Breast epithelium (tissue), 4 donors: Measurements from ENCODE around the gene MBP. TPM values are rescaled to one million over a fixed set of nuclear protein-coding genes. Genes with fewer than 3 reads are reported as not detected.

ENCODE experiments used
- DNase-seq, 2 donors: peaks; one replicate each; pipeline ENCODE4 v3.0.0-alpha.2; 2019; ENCODE audit warnings: low spot score in 2 of 2
- H3K27ac ChIP-seq, 2 donors: fragments of 200-600 bp; sonication (generic) in 1 of 2; one replicate each; pipeline ENCODE4 v1.5.1; 2016 to 2019; ENCODE audit warnings: mild to moderate bottlenecking in 1 of 2
- H3K27me3 ChIP-seq, 2 donors: fragments of 200-600 bp; sonication (generic) in 1 of 2; one replicate each; pipeline versions ENCODE4 v1.5.1 to v1.6.0; 2017 to 2019; ENCODE audit warnings: control low read depth in 1 of 2, mild to moderate bottlenecking in 1 of 2
- H3K36me3 ChIP-seq: fragments of 200-600 bp; one replicate; pipeline ENCODE4 v1.5.1; 2019
- H3K4me1 ChIP-seq, 2 donors: fragments of 200-600 bp; sonication (generic); one replicate each; pipeline ENCODE4 v1.5.1; 2016 to 2019; ENCODE audit warnings: control low read depth in 1 of 2
- H3K4me3 ChIP-seq, 3 donors: fragments of 200-600 bp; sonication (generic); 1 replicate in 2 of 3; 2 replicates in 1 of 3; pipeline ENCODE4 v1.5.1; 2016 to 2019; ENCODE audit warnings: mild to moderate bottlenecking in 3 of 3, moderate library complexity in 2 of 3
- H3K9me3 ChIP-seq, 2 donors: fragments of 200-600 bp; sonication (generic) in 1 of 2; one replicate each; pipeline ENCODE4 v1.5.1; 2016 to 2019; ENCODE audit warnings: control low read depth in 1 of 2
- POLR2A ChIP-seq: fragments of 450-650 bp; IDR thresholded peaks from one replicate; pipeline ENCODE4 v1.6.1; 2016; ENCODE audit warnings: antibody characterized with exemption, mild to moderate bottlenecking, moderate library complexity
- POLR2AphosphoS5 ChIP-seq, 3 donors: sonication (generic); formaldehyde crosslinking; IDR thresholded peaks; one replicate each; pipeline ENCODE4 v1.6.1; 2017; ENCODE audit warnings: antibody characterized with exemption in 3 of 3
- intact Hi-C: fragments of 100-400 bp; cut with DNase I; formaldehyde crosslinking; loops from one replicate; pipeline ENCODE4 v1.15.1; 2023; ENCODE audit warnings: low total_unique reads
- total RNA-seq, 3 donors: library from RNA; depleted of rRNA; stranded (reverse); fragments of >200 nt; gene quantifications; one replicate each; pipeline ENCODE4 v1.1.0, GENCODE V29; 2016
- TF ChIP-seq, protein P1 (sequence below), 3 donors: fragments of 450-650 bp; IDR thresholded peaks; one replicate each; pipeline ENCODE4 v1.5.1; 2016 to 2017; ENCODE audit warnings: antibody characterized with exemption in 3 of 3, mild to moderate bottlenecking in 3 of 3, moderate library complexity in 3 of 3

MBP gene
- total RNA-seq, 3 donors from 2014 or later, result 27.2 to 46.2 (median 32.4) TPM

DNA sequence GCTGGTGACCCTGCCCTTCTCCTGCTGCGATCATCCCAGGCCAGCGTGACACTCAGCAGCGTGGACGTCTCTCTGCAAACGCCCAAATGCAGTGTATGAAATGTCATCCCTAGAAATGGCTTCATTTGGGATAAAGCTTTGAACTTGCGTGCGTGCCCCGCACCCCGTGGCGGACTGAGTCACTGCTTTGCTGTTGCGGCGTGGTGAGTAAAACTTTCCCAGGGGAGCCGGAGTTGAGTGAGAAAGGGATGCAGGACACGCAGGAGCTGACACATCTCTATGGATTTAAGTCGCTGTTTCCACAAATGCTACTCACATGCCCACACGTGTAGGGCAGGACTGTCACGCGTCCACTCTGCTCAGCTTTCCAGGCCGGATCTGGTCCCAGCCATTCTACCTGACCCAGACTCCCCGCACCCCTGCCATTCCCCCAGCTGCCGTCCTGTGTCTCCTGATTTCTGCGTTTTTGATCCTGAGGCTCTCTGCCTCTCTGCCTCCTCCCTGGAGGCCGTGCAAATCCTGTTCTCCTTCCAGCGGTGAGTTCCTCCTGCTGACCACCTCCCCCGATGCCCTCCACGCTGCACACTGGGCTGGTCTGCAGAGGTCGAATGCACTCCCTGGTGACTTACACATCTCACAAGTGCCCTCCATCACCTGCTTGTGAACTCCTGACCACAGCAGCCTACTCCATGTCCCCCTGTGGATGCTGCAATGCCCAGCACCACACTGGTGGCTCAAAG is 88.9 kb downstream of the MBP start:
- no peaks in the 10 kb centered on the region for H3K4me1 ChIP-seq
- TF ChIP-seq, protein P1, sequence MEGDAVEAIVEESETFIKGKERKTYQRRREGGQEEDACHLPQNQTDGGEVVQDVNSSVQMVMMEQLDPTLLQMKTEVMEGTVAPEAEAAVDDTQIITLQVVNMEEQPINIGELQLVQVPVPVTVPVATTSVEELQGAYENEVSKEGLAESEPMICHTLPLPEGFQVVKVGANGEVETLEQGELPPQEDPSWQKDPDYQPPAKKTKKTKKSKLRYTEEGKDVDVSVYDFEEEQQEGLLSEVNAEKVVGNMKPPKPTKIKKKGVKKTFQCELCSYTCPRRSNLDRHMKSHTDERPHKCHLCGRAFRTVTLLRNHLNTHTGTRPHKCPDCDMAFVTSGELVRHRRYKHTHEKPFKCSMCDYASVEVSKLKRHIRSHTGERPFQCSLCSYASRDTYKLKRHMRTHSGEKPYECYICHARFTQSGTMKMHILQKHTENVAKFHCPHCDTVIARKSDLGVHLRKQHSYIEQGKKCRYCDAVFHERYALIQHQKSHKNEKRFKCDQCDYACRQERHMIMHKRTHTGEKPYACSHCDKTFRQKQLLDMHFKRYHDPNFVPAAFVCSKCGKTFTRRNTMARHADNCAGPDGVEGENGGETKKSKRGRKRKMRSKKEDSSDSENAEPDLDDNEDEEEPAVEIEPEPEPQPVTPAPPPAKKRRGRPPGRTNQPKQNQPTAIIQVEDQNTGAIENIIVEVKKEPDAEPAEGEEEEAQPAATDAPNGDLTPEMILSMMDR (IDR thresholded peaks at IDR 0.05), result no peak
- no peak for TF ChIP-seq POLR2AphosphoS5 (IDR thresholded peaks at IDR 0.05)
- no peak for TF ChIP-seq POLR2A
- H3K4me3 ChIP-seq, result no peak overlapping the region
- H3K36me3 ChIP-seq, result no peaks in the 10 kb centered on the region
- H3K9me3 ChIP-seq, result no peaks in the 10 kb centered on the region
- DNase-seq, result no peak
- no peak overlapping the region for H3K27ac ChIP-seq
- intact Hi-C loops, result no loop called here
- H3K27me3 ChIP-seq, result no peaks in the 10 kb centered on the region

DNA sequence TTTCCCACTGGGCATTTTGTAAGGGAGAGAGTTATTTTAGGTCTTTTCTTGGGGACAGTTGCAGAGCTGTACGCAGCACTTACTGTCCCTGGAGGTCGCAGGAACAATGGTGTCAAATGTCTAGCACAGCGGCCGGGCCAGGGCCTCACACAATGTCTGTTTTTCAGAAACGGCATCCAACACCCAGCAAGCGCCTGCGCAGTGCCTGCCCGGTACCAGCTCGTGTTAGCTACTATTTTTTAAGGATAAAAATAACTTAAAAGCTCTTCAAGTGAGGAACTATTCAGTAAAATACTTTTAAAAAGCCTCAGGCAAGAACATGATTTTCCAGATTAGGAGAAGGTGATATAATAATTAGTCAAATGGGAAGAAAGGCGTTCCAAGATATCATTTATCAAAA is 90.0 kb downstream of the MBP start:
- H3K27ac ChIP-seq, result no peak overlapping the region
- H3K27me3 ChIP-seq, result no peaks in the 10 kb centered on the region
- TF ChIP-seq, protein P1 (IDR thresholded peaks at IDR 0.05), result no peak
- TF ChIP-seq POLR2AphosphoS5 (IDR thresholded peaks at IDR 0.05) (no peak), POLR2A (no peak)
- no peak for DNase-seq
- H3K4me3 ChIP-seq, result no peak overlapping the region
- H3K4me1 ChIP-seq, result no peaks in the 10 kb centered on the region
- no peaks in the 10 kb centered on the region for H3K36me3 ChIP-seq
- no peaks in the 10 kb centered on the region for H3K9me3 ChIP-seq
- intact Hi-C loops, result no loop called here

DNA sequence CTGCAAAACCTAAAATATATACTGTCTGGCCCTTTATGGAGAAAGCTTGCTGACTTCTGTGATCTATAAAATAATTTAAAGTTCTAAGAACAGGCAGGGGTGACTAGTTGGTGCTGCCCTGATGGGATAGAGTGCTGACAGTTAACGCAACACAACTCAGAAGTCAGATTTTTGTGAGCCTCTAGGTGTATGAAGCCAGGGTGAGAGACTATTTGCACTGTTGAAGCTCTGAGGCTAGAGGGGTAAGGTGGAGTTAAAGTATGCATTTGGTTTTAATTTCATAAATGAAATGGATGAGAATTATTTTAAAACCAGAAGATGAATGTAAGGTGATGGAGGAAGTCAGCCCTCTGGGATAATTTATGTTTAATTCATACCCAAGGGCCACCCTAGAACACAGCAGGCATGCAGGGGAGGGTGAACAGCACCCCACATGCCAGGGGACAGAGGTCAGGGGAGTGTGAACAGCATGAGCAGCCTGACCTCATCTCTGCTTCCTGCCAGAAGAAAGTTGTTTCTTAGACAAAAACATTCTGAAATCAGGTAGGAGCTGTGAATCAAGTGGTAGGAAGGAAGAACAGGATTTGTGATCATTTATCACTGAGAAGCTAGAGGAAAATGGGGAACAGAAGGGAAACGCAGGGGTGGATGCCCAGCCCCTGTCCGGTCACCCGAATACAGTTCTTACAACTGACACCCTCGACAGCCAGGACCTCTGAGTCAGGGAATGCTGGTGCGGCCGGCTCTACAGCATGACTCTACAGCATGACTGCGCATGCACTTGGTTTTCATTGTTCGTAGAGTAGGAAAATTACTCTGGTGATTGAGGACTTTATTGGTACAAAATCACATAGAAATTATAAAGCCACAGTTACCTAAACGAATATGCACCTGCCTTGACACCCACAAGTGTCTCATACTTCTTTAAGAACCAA is 93.1 kb downstream of the MBP start:
- Histone ChIP-seq H3K4me3 (no peak overlapping the region), H3K27me3 (no peaks in the 10 kb centered on the region), H3K4me1 (no peaks in the 10 kb centered on the region), H3K36me3 (no peaks in the 10 kb centered on the region), H3K9me3 (no peaks in the 10 kb centered on the region), H3K27ac (no peak overlapping the region)
- DNase-seq, result no peak
- TF ChIP-seq, protein P1 (IDR thresholded peaks at IDR 0.05), result no peak
- TF ChIP-seq POLR2A (no peak), POLR2AphosphoS5 (IDR thresholded peaks at IDR 0.05) (no peak)
- intact Hi-C loops, result no loop called here

DNA sequence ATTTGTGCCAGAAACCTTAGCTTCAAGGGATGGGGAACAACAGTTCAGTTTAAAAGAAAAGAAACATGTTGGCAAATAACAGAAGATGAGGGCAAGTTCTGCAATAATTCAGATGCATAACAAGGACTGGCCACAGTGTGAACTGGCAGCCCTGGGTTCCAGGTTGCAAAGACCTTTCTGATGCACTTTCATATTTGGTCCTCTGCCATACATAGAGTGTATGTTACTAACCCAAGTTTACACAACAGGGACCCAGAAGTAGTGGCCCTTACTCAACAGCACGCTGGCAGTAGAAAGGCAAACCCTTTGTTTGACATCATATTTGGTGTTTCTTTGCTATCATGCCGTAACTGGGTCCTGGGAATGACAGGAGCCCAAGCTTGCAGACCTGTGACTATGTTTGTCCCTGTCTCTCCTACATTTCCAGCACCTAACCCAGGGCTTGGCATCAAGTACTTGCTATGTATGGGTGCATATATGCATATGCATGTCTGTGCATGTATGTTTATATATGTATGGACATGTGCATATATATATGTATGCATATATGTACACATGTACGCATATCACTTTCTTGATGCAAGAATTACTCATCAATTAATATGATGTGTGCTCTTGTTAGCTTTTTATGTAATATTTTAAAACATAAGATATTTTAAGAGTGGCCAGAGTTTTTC is 94.3 kb downstream of the MBP start:
- Histone ChIP-seq H3K4me1 (no peaks in the 10 kb centered on the region), H3K4me3 (no peak overlapping the region), H3K27me3 (no peaks in the 10 kb centered on the region), H3K27ac (no peak overlapping the region), H3K36me3 (no peaks in the 10 kb centered on the region), H3K9me3 (no peaks in the 10 kb centered on the region)
- no peak for DNase-seq
- no peak for TF ChIP-seq POLR2A
- TF ChIP-seq, protein P1 (IDR thresholded peaks at IDR 0.05), result no peak
- no peak for TF ChIP-seq POLR2AphosphoS5 (IDR thresholded peaks at IDR 0.05)
- intact Hi-C loops, result no loop called here
